ENCODE results near the gene PCOLCE2.

GRCh38 chr3:142815803-142816202, 73.1 kb downstream of the PCOLCE2 start:
- TF ChIP-seq CTCF (IDR thresholded peaks at IDR 0.05) (no peak), POLR2A (IDR thresholded peaks at IDR 0.05) (no peak)

Measured in breast epithelium (tissue), 3 donors.